Activated T-cell treated with anti-CD3 and anti-CD28 coated beads, Interleukin-2, amount 50 U/mL, for 4 hours (primary cell): ENCODE measurements around the gene KCTD5. TPM values are rescaled to one million over a fixed set of nuclear protein-coding genes. Genes with fewer than 3 reads are reported as not detected.

Source experiments
- ATAC-seq, 2 donors: fragments of 200-7000 bp; cut with Tn5 transposase; one replicate each; pipeline ENCODE4 v1.10.0; 2021
- DNase-seq: peaks from one replicate; pipeline ENCODE4 v3.0.0-alpha.2; 2020
- H3K27me3 Mint-ChIP-seq: one replicate; pipeline ENCODE4 v1.8.0; 2021; ENCODE audit warnings: low read depth, mixed read lengths
- H3K36me3 Mint-ChIP-seq: one replicate; pipeline ENCODE4 v1.8.0; 2022; ENCODE audit warnings: mixed read lengths; ENCODE audit not compliant: insufficient read depth
- H3K4me1 Mint-ChIP-seq: one replicate; pipeline ENCODE4 v1.8.0; 2021; ENCODE audit warnings: low read depth, mixed read lengths
- H3K4me3 Mint-ChIP-seq: one replicate; pipeline ENCODE4 v1.8.0; 2021; ENCODE audit warnings: mild to moderate bottlenecking, moderate library complexity, mixed read lengths
- H3K9me3 Mint-ChIP-seq: one replicate; pipeline ENCODE4 v1.8.0; 2021; ENCODE audit warnings: mixed read lengths
- total RNA-seq, 3 donors: library from RNA; stranded (reverse); gene quantifications; one replicate each; pipeline ENCODE4 v1.2.1, GENCODE V29; 2021

KCTD5 gene
- total RNA-seq, 3 donors from 2014 or later: 38.7 to 56.1 (median 42.0) TPM

- no peak for DNase-seq
- H3K36me3 Mint-ChIP-seq: peaks cover 9% of the 10 kb centered on the region
- no peak for ATAC-seq
Observed at GRCh38 chr16:2706611-2707311, 24.4 kb downstream of the KCTD5 start.

GRCh38 chr16:2707368-2708289, 25.3 kb downstream of the KCTD5 start:
- no peaks in the 10 kb centered on the region for H3K9me3 Mint-ChIP-seq
- no peak for DNase-seq
- no peaks in the 10 kb centered on the region for H3K4me1 Mint-ChIP-seq
- ATAC-seq: no peak
- no peaks in the 10 kb centered on the region for H3K27me3 Mint-ChIP-seq
- H3K4me3 Mint-ChIP-seq: no peak overlapping the region
- peaks cover 2% of the 10 kb centered on the region for H3K36me3 Mint-ChIP-seq

More at GRCh38 chr16:2706611-2707311, 24.4 kb downstream of the KCTD5 start:
- Mint-ChIP-seq H3K9me3 (no peaks in the 10 kb centered on the region), H3K4me1 (no peaks in the 10 kb centered on the region), H3K27me3 (no peaks in the 10 kb centered on the region), H3K4me3 (no peak overlapping the region)

GRCh38 chr16:2708290-2708639, 25.9 kb downstream of the KCTD5 start:
- Mint-ChIP-seq H3K4me3 (no peak overlapping the region), H3K4me1 (no peaks in the 10 kb centered on the region), H3K36me3 (peaks cover 2% of the 10 kb centered on the region), H3K27me3 (no peaks in the 10 kb centered on the region), H3K9me3 (no peaks in the 10 kb centered on the region)
- ATAC-seq (no peak), DNase-seq (no peak)

GRCh38 chr16:2708955-2709587, 26.7 kb downstream of the KCTD5 start:
- H3K27me3 Mint-ChIP-seq: no peaks in the 10 kb centered on the region
- DNase-seq: no peak
- peaks cover 2% of the 10 kb centered on the region for H3K36me3 Mint-ChIP-seq
- no peaks in the 10 kb centered on the region for H3K9me3 Mint-ChIP-seq
- ATAC-seq: no peak
- no peak overlapping the region for H3K4me3 Mint-ChIP-seq
- no peaks in the 10 kb centered on the region for H3K4me1 Mint-ChIP-seq

- Mint-ChIP-seq H3K4me1 (no peaks in the 10 kb centered on the region), H3K27me3 (no peaks in the 10 kb centered on the region), H3K9me3 (no peaks in the 10 kb centered on the region), H3K36me3 (peaks cover 2% of the 10 kb centered on the region), H3K4me3 (no peak overlapping the region)
- no peak for ATAC-seq
- no peak for DNase-seq
Observed at GRCh38 chr16:2709588-2709984, 27.3 kb downstream of the KCTD5 start.

DNA sequence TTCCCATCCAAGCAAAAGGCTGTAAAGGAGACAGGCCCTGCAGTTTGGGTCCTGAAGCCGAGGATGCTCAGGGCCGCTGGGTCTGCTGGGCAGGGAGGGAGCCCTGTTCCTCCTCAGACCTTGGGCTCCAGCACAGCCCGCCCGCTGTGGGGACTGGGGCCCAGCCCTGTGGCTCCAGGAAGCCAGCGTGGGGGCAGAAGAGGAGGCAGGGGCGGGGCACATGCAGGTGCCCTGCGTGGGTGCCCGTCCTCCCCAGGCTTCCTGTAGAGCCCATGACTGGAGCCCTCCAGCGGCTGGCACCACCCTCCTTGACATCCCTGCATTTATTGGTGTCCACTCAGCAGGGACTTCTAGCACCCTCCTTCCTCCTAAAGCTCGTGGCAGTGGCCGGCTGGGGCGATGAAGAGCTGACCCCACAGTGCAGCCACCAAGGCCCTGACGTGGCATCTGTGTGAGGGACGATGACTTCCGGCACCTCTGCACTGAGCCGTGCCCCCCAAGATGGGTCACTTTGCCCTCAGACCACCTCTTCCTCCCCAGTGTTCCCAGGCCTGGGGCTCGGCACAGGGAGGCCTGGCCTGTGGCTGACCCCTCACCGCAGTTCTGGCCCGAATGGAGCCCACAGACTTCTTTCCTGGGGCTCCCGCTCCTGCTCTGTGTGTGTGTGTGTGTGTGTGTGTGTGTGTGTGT, 27.8 kb downstream of the KCTD5 start:
- no peak for ATAC-seq

GRCh38 chr16:2710711-2711231, 28.4 kb downstream of the KCTD5 start:
- Mint-ChIP-seq H3K9me3 (no peaks in the 10 kb centered on the region), H3K27me3 (no peaks in the 10 kb centered on the region), H3K4me1 (peaks cover 5% of the 10 kb centered on the region), H3K4me3 (no peak overlapping the region), H3K36me3 (peaks cover 2% of the 10 kb centered on the region)
- no peak for DNase-seq
- ATAC-seq: no peak

More for the DNA sequence above, 27.8 kb downstream of the KCTD5 start:
- Mint-ChIP-seq H3K4me1 (peaks cover 4% of the 10 kb centered on the region), H3K27me3 (no peaks in the 10 kb centered on the region), H3K4me3 (no peak overlapping the region), H3K9me3 (no peaks in the 10 kb centered on the region), H3K36me3 (peaks cover 2% of the 10 kb centered on the region)
- no peak for DNase-seq

DNA sequence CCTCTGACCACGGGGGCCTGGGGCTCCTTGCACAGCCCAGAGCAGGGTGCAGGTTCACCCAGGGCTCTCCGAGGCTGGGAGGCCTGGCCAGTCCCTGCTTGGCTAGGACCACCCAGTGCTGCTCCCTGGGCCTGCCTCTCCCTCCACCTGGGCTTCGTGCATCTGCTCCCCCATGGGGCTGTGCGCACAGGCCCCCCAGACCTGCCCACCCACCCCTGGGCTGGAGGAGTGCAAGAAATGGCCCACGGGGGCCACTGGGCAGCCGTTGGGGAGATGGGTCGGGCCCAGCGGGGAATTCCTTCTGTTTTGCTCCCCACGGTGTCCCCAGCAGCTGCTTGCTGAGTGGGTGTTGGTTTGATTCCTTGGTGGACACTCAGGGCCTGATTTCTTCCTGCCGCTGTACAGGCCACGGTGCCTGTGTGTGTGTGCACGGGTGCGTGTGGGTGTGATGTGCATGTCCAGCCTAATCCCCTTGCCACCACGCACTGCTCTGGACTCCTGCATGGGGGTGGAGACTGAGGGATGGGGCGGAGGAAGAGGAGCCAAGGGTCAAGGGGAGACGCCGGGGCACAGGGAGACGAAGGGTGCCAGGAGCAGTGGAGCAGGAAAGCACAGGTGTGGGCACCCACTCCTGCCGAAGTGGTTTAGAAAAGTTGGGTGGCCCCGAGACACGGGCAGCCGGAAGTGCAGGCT, 29.2 kb downstream of the KCTD5 start:
- Mint-ChIP-seq H3K9me3 (no peaks in the 10 kb centered on the region), H3K4me1 (peaks cover 7% of the 10 kb centered on the region), H3K27me3 (no peaks in the 10 kb centered on the region), H3K4me3 (no peak overlapping the region), H3K36me3 (peaks cover 2% of the 10 kb centered on the region)
- ATAC-seq (no peak), DNase-seq (no peak)

DNA sequence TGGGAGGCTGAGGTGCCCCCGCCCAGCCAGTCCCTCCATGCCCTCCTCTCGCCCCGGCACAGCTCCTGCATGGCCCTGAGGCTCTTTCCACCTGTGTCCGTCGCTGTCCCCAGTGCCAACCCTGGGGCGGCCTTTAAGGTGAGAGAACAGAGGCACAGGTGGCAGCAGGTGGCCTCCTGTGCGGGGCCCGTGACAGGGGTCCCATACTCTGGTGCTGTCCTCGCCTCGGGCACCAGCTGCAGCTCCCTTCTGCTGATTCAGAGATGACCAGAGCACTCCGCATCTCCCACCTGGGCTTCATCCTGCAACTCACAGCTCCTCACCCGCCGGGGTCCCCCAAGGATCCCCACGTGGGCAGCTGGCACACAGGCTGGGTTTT, 29.7 kb downstream of the KCTD5 start:
- H3K4me1 Mint-ChIP-seq: peaks cover 7% of the 10 kb centered on the region
- no peaks in the 10 kb centered on the region for H3K9me3 Mint-ChIP-seq
- DNase-seq (no peak), ATAC-seq (no peak)
- peaks cover 2% of the 10 kb centered on the region for H3K36me3 Mint-ChIP-seq
- no peak overlapping the region for H3K4me3 Mint-ChIP-seq
- no peaks in the 10 kb centered on the region for H3K27me3 Mint-ChIP-seq

- H3K36me3 Mint-ChIP-seq: peaks cover 2% of the 10 kb centered on the region
Observed at GRCh38 chr16:2712546-2712945, 30.2 kb downstream of the KCTD5 start.

GRCh38 chr16:2713523-2713922, 31.2 kb downstream of the KCTD5 start:
- DNase-seq: no peak
- Mint-ChIP-seq H3K4me3 (no peak overlapping the region), H3K36me3 (no peaks in the 10 kb centered on the region), H3K9me3 (no peaks in the 10 kb centered on the region), H3K27me3 (no peaks in the 10 kb centered on the region), H3K4me1 (peaks cover 7% of the 10 kb centered on the region)
- no peak for ATAC-seq

More at GRCh38 chr16:2712546-2712945, 30.2 kb downstream of the KCTD5 start:
- Mint-ChIP-seq H3K4me1 (peaks cover 7% of the 10 kb centered on the region), H3K9me3 (no peaks in the 10 kb centered on the region), H3K4me3 (no peak overlapping the region), H3K27me3 (no peaks in the 10 kb centered on the region)
- no peak for ATAC-seq
- no peak for DNase-seq

- DNase-seq (no peak), ATAC-seq (no peak)
- Mint-ChIP-seq H3K4me3 (no peak overlapping the region), H3K4me1 (peaks cover 7% of the 10 kb centered on the region), H3K9me3 (no peaks in the 10 kb centered on the region), H3K27me3 (no peaks in the 10 kb centered on the region), H3K36me3 (no peaks in the 10 kb centered on the region)
Observed at GRCh38 chr16:2713985-2714774, 31.9 kb downstream of the KCTD5 start.

DNA sequence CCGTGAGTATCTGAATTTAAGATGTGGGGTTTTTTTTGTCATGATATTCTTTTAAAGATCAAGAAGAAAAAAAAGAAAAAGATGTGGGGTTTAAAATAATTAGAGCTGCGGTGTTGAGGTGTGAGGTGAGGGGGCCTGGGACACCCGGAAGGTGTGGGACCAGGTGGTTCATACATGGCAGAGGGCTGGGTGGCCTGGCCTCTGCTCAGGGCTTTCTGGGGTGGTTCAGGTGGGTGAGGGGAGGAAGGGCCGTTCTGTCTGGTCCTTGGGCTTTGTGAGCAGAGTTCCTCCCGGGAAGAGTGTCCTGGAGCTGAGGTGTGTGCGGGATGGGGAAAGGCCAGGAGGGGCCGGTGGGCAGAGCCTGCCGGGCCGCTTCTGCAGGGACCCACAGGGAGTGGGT, 32.7 kb downstream of the KCTD5 start:
- DNase-seq (no peak), ATAC-seq (no peak)
- Mint-ChIP-seq H3K4me1 (peaks cover 7% of the 10 kb centered on the region), H3K4me3 (no peak overlapping the region), H3K27me3 (no peaks in the 10 kb centered on the region), H3K9me3 (no peaks in the 10 kb centered on the region), H3K36me3 (no peaks in the 10 kb centered on the region)
